Activated CD4-positive, alpha-beta T cell treated with anti-CD3 and anti-CD28 coated beads, Interleukin-2, amount 50 U/mL, for 4 hours (primary cell): Measurements from ENCODE around the gene SOX12.
"Not testable (repeated sequence)": the region's sequence is repeated elsewhere in the genome, so short reads cannot be mapped to it uniquely, and the experiment has no call there.

Experiments used
- DNase-seq, 2 experiments: peaks; one replicate each; pipeline ENCODE4 v3.0.0-alpha.2; 2020

Gene SOX12

GRCh38 chr20:362271-363254 is 37.2 kb downstream of the SOX12 start:
- DNase-seq = peak in 1 of 2 experiments; percentile 18

DNA sequence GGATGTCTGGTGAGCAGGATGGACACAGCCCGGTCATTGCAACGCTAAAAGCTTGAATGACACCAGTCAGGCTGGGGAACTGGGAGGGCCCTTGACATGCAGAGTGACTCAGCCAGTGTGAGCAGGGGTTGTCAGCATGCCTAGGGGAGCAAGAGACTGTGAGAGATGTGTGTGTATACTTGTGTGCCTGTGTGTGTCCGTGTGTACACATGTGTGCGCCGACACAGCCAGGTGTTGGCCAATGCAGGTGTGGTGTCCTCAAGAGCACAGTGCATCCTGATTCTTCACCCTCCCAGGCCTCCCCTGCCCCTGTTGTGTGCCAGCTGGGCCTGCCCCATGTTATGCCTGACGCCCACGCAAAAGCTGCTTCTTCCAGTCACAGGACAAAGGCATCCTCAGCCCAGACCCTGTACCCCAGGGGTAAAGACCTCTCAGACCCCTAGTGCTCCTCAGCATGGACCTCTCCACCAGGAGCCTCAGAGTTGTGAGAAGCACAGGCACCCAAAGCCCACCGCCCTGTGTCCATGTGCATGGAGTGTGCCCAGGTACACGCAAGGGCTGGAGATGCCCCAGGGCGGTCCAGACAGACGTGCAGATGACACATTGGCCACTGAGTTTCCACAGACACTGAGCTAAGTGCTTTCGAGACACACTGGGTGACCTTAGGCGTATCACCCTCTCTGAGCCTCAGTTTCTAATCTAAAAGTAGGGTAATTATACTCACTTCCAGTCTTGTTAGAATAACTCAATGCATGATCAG is 38.1 kb downstream of the SOX12 start:
- no peak for DNase-seq

DNA sequence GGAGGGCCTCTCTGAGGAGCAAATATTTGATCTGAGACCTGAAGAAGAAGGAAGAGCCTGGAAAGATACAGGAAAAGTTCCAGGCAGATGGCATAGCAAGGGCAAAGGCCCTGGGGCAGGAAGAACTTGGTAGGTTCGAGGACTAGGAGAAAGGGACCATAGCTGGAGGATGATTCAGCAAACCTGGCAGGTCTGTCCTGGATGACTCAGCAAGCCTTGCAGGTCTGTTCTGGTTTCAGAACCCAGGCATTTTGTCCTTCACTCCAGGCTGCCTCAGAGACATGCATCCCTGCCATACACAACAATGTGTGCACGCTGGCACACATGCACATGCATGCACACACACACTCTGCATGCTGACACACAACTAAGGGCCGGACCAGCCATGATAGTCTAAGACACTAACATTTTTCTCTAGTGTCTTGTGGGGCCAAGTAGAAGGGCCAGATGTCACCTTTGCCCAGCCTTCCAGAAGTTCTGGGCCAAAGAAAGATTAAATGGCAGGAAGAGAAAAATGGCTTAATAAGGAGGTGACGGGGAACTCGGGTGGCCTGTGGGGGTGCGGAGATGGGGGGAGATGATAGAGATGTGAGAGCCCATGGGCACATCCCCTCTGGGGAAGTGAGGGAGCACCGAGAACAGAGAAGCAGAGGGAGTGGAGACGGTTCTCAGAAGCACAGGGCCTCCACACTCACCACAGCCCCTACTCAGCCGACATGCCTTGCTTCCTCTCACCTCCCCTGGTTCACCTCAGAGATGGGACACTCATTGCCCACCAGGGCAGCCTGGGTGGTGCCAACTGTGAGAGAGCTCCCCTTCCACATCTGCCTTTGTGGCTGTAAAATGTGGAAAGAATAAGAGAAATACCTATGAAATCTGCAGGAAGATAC is 39.8 kb downstream of the SOX12 start:
- DNase-seq = no peak

GRCh38 chr20:366041-366718 is 40.8 kb downstream of the SOX12 start:
- DNase-seq = no peak

DNA sequence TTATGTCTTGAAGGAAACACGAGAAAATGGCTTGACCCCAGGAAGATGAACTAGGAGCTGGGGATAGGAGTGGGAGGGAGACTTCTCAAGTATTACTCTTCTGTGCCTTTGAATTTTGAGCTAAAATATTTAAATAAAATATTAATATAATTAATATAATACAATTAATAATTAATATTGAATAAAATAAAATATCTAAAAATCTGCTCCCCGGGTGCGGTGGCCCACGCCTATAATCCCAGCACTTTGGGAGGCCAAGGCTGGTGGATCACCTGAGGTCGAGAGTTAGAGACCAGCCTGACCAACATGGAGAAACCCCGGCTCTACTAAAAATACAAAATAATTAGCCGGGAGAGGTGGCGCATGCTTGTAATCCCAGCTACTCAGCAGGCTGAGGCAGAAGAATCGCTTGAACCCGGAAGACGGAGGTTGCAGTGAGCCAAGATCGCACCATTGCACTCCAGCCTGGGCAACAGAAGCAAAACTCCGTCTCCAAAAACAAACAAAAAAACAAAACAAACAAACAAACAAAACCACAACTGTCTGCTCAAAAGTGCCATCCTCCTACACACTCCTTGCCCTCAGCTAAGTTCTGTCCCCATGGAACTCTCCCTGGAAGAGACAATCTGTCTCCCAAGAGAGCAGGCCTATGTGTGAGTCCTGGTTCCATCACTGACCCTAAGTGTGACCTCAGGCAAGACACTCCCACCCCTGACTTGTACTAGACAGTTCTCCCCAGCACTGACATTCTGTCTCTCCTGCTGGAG is 41.5 kb downstream of the SOX12 start:
- DNase-seq = no peak

DNA sequence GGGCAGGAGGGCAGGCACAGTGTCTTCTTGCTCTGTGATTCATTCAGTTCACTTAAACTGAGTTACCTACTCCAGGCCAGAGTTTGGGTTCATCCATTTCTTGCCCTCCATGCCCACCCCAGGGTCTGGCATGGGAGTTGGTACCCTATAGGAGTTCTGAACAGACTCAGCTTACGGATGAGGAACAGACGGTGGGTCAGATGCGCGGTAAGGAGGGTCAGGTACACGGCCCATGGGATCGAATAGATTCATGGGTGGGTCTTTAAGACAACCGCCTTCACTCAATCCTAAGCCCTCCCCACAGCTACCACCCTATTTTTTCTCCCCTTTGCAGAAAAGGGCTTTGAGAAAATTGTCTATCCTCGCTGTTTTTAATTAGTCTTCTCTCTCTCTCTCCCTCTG is 42.1 kb downstream of the SOX12 start:
- no peak for DNase-seq

GRCh38 chr20:368915-369314 is 43.6 kb downstream of the SOX12 start:
- DNase-seq = no peak

- no peak for DNase-seq
These were observed 44.8 kb downstream of the SOX12 start for GRCh38 chr20:370151-370600.

- no peak for DNase-seq
These were observed 45.8 kb downstream of the SOX12 start for GRCh38 chr20:370977-371754.

DNA sequence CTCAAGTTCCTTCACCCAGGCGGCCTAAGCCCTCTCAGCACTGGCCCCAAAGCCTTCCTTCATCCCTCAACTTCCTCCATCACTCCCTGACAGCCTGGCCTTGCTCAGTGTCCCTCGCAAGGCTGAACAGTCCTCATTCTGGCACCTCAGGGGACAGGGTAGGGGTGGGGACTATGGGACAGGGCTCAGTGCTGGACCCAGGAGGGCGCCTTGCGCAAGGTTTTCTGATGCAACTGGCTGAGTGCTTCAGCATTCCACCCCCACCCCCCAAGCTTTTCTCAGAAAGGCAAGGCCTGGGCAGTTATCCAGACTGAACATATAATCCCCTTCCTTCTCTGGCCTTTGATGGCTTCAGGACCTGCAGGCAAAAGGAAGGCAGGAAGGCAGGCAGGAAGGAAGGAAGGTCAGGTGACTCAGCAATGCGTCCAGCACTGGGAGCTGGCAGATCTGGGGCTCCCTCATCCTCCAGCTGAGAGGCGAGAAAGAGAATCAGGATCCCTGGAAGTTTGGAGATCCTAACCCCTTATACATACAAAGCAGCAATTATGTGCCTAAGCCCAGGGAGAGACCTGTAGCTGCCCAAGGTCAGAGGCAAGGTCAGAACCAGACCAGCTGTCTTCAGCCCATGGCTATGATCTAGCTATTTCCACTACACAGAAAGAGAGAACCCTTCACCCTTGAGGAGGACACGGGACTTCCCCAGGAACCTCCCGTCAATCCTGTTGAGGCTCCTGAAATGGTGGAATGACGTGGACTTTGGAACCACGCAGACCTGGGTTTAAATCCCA is 46.6 kb downstream of the SOX12 start:
- DNase-seq = no peak

GRCh38 chr20:372543-373082 is 47.3 kb downstream of the SOX12 start:
- DNase-seq = not testable (repeated sequence)

DNA sequence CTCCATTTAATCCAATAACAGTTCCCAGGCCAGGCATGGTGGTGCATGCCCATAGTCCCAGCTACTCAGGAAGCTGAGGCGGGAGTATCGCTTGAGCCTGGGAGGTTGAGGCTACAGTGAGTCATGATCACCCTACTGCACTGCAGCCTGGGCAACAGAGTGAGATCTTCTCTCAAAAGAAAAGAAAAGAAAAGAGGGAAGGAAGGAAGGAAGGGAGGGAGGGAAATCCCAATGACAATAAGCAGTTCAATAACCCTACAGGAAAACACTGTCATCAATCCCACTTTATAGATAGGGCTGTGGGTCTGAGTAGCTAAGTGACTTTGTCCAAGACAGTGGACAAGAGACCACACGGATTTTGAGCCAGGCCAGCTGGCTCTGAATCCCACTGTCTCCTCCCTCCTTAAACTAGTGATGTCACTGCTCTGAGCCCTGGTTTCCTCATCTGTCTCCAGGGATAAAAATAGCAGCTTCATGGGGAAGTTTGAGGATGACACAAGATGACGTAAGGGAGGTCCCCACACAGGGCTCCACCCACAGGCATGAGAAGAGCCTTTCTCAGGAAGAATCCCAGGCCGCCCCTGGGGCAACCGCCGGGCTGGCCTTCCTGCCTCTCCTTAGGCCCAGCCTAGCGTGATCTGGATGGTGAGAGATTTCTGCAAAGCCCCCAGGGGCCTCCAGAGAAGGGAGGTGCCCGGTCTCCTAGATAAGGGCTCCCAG is 48.0 kb downstream of the SOX12 start:
- no peak for DNase-seq

GRCh38 chr20:375265-375889 is 50.0 kb downstream of the SOX12 start:
- no peak for DNase-seq

- DNase-seq = no peak
These were observed 50.7 kb downstream of the SOX12 start for GRCh38 chr20:376089-376488.

- no peak for DNase-seq
These were observed 51.4 kb downstream of the SOX12 start for GRCh38 chr20:376750-377149.

DNA sequence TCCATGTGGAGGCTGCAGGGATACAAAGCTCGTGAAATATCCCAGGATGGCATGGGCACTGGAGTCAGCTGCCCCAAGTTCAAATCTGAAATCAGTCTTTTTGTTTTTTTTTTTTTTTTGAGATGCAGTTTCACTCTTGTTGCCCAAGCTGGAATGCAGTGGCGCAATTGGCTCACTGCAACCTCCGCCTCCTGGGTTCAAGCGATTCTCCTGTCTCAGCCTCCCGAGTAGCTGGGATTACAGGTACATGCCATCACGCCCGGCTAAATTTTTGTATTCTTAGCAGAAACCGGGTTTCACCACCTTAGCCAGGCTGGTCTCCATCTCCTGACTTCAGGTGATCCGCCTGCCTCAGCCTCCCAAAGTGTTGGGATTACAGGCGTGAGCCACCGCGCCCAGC is 52.2 kb downstream of the SOX12 start:
- DNase-seq = not testable (repeated sequence)

GRCh38 chr20:378961-379336 is 53.6 kb downstream of the SOX12 start:
- DNase-seq = no peak
